ENCODE results near the gene TFAP2B.

Gene TFAP2B

DNA sequence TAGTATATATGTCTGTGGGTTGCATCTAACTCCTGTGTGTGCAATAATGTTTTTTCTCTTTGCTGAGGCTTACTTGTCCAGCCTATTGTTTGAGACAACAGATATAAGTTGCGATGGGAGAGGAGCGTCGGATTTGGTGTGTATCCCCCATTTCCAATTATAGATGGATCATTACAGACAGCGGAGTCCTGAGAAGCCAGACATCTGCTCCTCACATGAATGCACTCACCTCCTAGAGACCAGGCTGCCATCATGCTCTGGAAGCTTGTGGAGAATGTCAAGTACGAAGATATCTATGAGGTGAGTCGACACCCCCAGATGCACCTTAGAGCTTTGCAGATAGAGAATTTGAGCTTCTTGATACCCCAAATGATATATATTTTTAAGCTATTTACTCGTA, at the start of gene TFAP2B:
Gene TFAP2B (plus strand): TSS at position 199 of the 400 bp plus-strand sequence. CDS start 21 bp downstream, at position 220.
- ATAC-seq = no peak
- H3K4me3 Mint-ChIP-seq = no peak within 1 kb of the TSS
- H3K4me1 Mint-ChIP-seq = peaks cover 26% of the 10 kb centered on the region
- no peak within 1 kb of the TSS for H3K27ac Mint-ChIP-seq
- no peaks in the 10 kb centered on the region for H3K36me3 Mint-ChIP-seq
- H3K27me3 Mint-ChIP-seq = peaks cover 86% of the 10 kb centered on the region
- H3K9me3 Mint-ChIP-seq = no peaks in the 10 kb centered on the region

- peaks cover 2% of the 10 kb centered on the region for H3K9me3 Mint-ChIP-seq
- H3K27ac Mint-ChIP-seq = no peak overlapping the region
- H3K4me1 Mint-ChIP-seq = no peaks in the 10 kb centered on the region
- no peak for ATAC-seq
- H3K27me3 Mint-ChIP-seq = no peaks in the 10 kb centered on the region
- no peaks in the 10 kb centered on the region for H3K36me3 Mint-ChIP-seq
- no peak overlapping the region for H3K4me3 Mint-ChIP-seq
Measured at GRCh38 chr6:50778696-50779095, 40.0 kb upstream of the TFAP2B start.

- H3K27ac Mint-ChIP-seq = no peak overlapping the region
- no peaks in the 10 kb centered on the region for H3K36me3 Mint-ChIP-seq
- no peak for ATAC-seq
- H3K9me3 Mint-ChIP-seq = peaks cover 2% of the 10 kb centered on the region
- no peaks in the 10 kb centered on the region for H3K27me3 Mint-ChIP-seq
- no peaks in the 10 kb centered on the region for H3K4me1 Mint-ChIP-seq
- H3K4me3 Mint-ChIP-seq = no peak overlapping the region
Measured at GRCh38 chr6:50780382-50780781, 38.3 kb upstream of the TFAP2B start.

DNA sequence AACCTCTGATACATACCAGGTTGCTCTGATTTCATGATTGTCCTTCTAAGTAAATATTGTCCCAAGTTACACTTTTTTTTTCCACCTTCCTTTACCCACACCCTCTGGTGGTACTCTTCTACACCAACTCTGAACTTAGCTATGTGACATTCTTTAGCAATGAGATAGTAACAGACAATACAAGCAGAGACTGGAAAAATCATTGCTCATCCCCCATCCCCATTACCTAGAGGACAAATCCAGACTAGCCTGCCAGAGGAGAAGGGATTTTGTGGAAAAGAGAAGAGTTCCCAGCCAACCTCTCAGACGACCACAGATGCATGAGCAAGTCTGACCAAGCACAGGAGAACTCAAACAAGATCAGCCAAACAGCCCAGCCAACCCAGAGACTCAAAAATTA, 32.8 kb upstream of the TFAP2B start:
- H3K36me3 Mint-ChIP-seq = no peaks in the 10 kb centered on the region
- H3K9me3 Mint-ChIP-seq = no peaks in the 10 kb centered on the region
- H3K4me1 Mint-ChIP-seq = no peaks in the 10 kb centered on the region
- no peak overlapping the region for H3K27ac Mint-ChIP-seq
- H3K4me3 Mint-ChIP-seq = no peak overlapping the region
- no peak for ATAC-seq
- no peaks in the 10 kb centered on the region for H3K27me3 Mint-ChIP-seq

DNA sequence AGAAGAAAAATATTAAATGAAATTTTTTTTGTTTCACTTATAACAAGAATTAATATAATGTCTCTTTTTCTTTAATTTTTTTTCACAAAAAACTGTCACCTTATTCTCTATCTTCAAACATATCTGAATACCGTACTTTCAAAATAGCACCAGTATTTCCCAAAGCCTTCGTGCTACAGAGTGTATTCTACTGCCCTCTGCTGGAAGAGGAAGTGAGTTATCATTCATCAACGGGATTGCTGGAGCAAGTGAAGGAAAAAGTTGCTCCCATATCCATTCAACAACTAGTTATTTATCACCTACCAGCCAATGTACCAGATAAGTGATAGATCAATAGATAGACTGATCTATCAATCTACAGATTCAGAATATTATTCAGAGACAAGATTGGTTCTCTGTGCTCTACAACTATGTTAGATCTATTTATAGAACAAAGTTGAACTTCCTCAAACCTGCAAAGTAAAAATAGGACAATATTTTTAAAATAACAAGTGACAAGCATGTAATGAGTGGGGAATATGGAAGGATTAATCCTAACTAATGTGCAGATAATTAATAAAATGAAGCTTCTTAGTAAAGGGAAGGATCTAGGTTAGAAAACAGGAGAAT, 26.7 kb upstream of the TFAP2B start:
- Mint-ChIP-seq H3K27ac (no peak overlapping the region), H3K36me3 (no peaks in the 10 kb centered on the region), H3K9me3 (peaks cover 4% of the 10 kb centered on the region), H3K27me3 (no peaks in the 10 kb centered on the region), H3K4me3 (no peak overlapping the region), H3K4me1 (peaks cover 6% of the 10 kb centered on the region)
- ATAC-seq = no peak

- Mint-ChIP-seq H3K36me3 (no peaks in the 10 kb centered on the region), H3K4me1 (peaks cover 6% of the 10 kb centered on the region)
Measured at GRCh38 chr6:50792771-50793170, 25.9 kb upstream of the TFAP2B start.

DNA sequence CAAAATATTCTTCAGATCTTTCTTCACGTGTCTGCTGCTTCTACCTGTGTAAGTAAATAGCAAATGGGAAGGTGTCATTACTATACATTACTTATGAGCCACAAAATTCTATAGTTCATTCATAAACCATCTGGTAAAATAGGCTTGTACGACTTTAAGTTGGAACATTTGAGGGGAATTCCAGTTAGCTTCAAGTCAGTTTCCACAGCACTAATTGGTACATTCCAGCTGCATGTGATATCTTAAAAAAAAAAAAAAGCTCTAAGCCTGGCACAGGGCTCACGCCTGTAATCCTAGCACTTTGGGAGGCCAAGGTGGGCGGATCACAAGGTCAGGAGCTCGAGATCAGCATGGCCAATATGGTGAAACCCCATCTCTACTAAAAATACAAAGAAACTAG, 23.1 kb upstream of the TFAP2B start:
- no peak for ATAC-seq
- H3K4me1 Mint-ChIP-seq = peaks cover 6% of the 10 kb centered on the region
- H3K9me3 Mint-ChIP-seq = peaks cover 4% of the 10 kb centered on the region
- H3K4me3 Mint-ChIP-seq = no peak overlapping the region
- no peaks in the 10 kb centered on the region for H3K36me3 Mint-ChIP-seq
- no peaks in the 10 kb centered on the region for H3K27me3 Mint-ChIP-seq
- H3K27ac Mint-ChIP-seq = no peak overlapping the region

More at GRCh38 chr6:50792771-50793170, 25.9 kb upstream of the TFAP2B start:
- no peak overlapping the region for H3K4me3 Mint-ChIP-seq
- H3K27me3 Mint-ChIP-seq = no peaks in the 10 kb centered on the region
- ATAC-seq = no peak
- H3K9me3 Mint-ChIP-seq = peaks cover 4% of the 10 kb centered on the region
- no peak overlapping the region for H3K27ac Mint-ChIP-seq

DNA sequence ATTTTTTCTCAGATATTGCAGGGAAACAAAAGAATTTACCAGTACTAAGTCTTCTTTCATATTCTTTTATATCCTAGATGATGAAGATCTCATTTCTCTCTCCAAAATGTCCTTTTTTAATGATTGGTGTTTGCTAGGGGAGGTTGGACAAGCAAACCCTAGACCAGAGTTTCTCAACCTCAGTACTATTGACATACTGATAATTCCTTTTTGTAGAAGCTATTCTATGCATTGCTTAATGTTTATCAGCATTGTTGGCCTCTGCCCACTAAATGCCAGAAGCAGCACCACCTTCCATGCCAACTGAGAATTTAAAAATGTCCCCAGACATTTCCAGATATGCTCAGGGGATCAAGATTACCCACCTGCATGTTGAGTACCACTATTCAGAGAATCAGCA, 14.4 kb upstream of the TFAP2B start:
- ATAC-seq = no peak
- H3K9me3 Mint-ChIP-seq = peaks cover 3% of the 10 kb centered on the region
- H3K27me3 Mint-ChIP-seq = no peaks in the 10 kb centered on the region
- H3K4me1 Mint-ChIP-seq = no peaks in the 10 kb centered on the region
- no peaks in the 10 kb centered on the region for H3K36me3 Mint-ChIP-seq
- no peak overlapping the region for H3K4me3 Mint-ChIP-seq
- no peak overlapping the region for H3K27ac Mint-ChIP-seq

- Mint-ChIP-seq H3K36me3 (no peaks in the 10 kb centered on the region), H3K4me1 (no peaks in the 10 kb centered on the region), H3K4me3 (no peak overlapping the region), H3K9me3 (peaks cover 3% of the 10 kb centered on the region), H3K27ac (no peak overlapping the region), H3K27me3 (no peaks in the 10 kb centered on the region)
- ATAC-seq = no peak
Measured at GRCh38 chr6:50807035-50807434, 11.6 kb upstream of the TFAP2B start.

DNA sequence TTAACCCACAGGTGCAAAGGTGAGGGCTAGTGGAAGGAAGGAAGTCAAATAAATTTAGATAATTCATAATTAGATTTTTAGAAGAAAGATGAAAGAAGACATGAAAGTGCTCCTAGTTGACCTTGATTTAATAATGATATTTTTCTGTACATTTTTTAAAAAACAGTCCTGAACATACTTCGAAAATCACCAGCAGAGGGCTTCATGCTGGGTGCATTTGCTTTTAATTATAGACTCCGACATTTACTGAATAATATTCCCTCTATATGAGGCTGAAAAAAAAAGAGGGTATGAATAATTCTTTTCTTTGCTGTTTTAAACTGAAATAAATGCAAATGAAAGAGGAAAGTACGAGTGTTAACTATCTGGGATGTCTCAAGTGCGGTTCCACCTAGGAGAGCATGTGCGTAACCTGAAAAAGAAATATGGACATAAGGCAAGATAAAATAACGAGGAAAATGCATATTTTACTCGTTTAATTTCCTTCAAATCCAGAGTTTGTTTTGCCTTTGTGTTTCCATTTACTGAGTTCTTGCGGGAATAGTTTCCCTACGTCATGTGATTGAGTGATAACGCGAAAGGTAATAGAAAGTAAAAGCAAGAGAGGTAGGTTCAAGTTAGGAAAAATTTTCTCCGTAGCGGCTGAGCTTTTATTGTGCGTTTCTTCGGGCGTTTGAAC, 3.1 kb upstream of the TFAP2B start:
- Mint-ChIP-seq H3K36me3 (no peaks in the 10 kb centered on the region), H3K27ac (peak overlapping the region; percentile 27), H3K9me3 (no peaks in the 10 kb centered on the region), H3K27me3 (peaks cover 55% of the 10 kb centered on the region), H3K4me1 (peaks cover 16% of the 10 kb centered on the region), H3K4me3 (peak overlapping the region; percentile 80)
- no peak for ATAC-seq

DNA sequence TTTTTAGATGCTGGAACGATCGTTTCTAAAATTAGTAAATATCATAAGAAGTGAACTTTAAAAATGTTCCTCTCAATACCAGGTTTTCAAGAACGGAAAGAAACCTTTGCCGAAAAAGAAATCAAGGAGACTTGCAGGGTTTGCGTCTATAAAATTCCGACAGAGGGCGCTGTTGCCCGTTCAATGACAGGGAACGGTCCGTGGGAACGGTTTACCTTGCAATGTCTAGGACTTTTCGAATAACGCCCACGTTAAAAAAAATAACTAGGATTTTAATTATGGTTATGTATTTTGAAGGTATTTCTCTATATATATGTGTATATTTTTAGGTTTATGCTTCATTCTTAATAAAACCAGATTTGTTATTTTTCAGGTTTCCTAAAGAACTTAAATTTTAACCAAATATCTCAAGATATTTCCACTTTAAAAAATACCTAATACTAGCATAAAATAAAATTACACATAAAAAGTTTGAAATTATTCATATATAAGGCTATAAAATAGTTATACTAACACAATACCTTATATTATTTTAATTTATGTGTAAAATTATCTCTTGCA, 2.5 kb upstream of the TFAP2B start:
- Mint-ChIP-seq H3K27me3 (peaks cover 61% of the 10 kb centered on the region), H3K36me3 (no peaks in the 10 kb centered on the region), H3K4me3 (peak overlapping the region; percentile 80), H3K4me1 (peaks cover 20% of the 10 kb centered on the region), H3K27ac (peak overlapping the region; percentile 27), H3K9me3 (no peaks in the 10 kb centered on the region)
- ATAC-seq = peak; percentile 56

DNA sequence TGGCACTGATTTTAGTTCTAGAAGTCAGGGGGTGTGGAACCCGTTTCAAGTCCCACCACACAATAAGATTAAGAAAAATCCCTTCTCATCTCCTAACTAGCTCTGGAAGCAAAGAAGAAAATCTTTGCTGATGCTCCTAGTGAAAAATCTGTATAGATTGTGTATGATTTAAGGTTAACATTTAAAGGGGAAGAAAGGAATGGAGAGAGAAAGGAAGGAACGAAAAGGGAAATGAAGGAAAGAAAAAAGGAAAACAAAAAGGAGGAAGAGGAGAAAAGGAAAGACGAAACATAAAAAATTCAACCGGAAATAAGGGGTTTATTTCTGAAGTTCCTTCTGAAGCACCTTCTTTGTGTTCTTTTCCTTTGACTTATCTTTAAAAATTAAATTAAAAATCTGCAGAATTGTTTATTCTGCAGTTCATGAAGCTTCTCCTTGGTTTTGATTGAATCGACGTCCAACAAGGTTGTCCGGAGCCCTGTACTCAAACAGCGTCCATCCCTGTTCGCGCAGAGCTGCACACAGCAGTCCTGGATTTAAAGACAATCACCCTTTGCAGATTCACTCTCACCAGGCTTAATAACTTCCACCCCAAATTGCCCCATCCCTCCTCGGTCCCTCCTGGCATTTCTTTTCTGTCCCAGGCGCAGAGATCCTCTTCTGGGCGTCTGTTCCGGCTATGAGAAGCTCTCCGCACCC, 1.6 kb upstream of the TFAP2B start:
- Mint-ChIP-seq H3K4me3 (no peak overlapping the region), H3K27ac (no peak overlapping the region), H3K27me3 (peaks cover 70% of the 10 kb centered on the region), H3K9me3 (no peaks in the 10 kb centered on the region), H3K36me3 (no peaks in the 10 kb centered on the region), H3K4me1 (peaks cover 26% of the 10 kb centered on the region)
- no peak for ATAC-seq

- Mint-ChIP-seq H3K4me3 (no peak overlapping the region), H3K27ac (no peak overlapping the region), H3K36me3 (no peaks in the 10 kb centered on the region), H3K27me3 (peaks cover 75% of the 10 kb centered on the region), H3K9me3 (no peaks in the 10 kb centered on the region), H3K4me1 (peaks cover 26% of the 10 kb centered on the region)
- no peak for ATAC-seq
Measured at GRCh38 chr6:50817646-50817950, 1.1 kb upstream of the TFAP2B start.

- no peak overlapping the region for H3K27ac Mint-ChIP-seq
- H3K27me3 Mint-ChIP-seq = peaks cover 80% of the 10 kb centered on the region
- H3K4me1 Mint-ChIP-seq = peaks cover 26% of the 10 kb centered on the region
- H3K36me3 Mint-ChIP-seq = no peaks in the 10 kb centered on the region
- no peaks in the 10 kb centered on the region for H3K9me3 Mint-ChIP-seq
- no peak overlapping the region for H3K4me3 Mint-ChIP-seq
- ATAC-seq = no peak
Measured at GRCh38 chr6:50818020-50818419, 651 bp upstream of the TFAP2B start.

DNA sequence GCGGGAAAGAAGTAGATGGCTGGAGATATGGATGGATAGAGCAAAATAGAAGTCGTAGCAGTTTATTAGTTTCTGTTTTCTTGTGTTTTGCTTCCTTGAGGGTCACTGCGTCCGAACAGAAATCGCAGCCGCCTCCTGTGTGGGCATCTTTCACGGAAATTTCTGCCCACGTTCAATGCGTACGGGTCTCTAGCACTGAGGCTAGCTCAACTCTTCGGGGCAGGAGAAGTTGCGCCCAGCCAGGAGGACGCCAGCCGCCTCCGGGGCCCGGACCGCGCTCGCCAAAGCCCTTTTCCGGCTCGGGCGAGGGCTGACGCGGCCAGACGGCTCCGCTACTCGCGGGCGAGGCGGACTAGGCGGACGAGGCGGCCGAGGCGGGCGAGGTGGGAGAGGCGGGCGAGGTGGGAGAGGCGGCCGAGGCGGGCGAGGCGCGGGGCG, 814 bp downstream of the TFAP2B start:
- Mint-ChIP-seq H3K27me3 (peaks cover 86% of the 10 kb centered on the region), H3K4me3 (no peak overlapping the region), H3K36me3 (no peaks in the 10 kb centered on the region), H3K4me1 (peaks cover 26% of the 10 kb centered on the region), H3K27ac (no peak overlapping the region), H3K9me3 (no peaks in the 10 kb centered on the region)
- ATAC-seq = no peak

All from stimulated activated memory B cell treated with anti-CD40 and anti-IgM and Interleukin-4, amounts not matched to agents 10 μg/mL and 1 μg/mL and 100 μg/mL, for 72 hours (primary cell).